Transverse colon (tissue), 4 donors: ENCODE results near the gene OXA1L.
"Not testable (repeated sequence)": the region's sequence is repeated elsewhere in the genome, so short reads cannot be mapped to it uniquely, and the experiment has no call there.

Source experiments
- EP300 ChIP-seq: sonication (generic); formaldehyde crosslinking; IDR thresholded peaks from one replicate; pipeline ENCODE4 v1.6.1; 2017; ENCODE audit warnings: antibody characterized with exemption, low read depth
- POLR2A ChIP-seq: fragments of 450-650 bp; IDR thresholded peaks from one replicate; pipeline ENCODE4 v1.6.1; 2016; ENCODE audit warnings: antibody characterized with exemption, mild to moderate bottlenecking, moderate library complexity
- POLR2AphosphoS5 ChIP-seq, 3 donors: sonication (generic); formaldehyde crosslinking; IDR thresholded peaks; one replicate each; pipeline ENCODE4 v1.6.1; 2016; ENCODE audit warnings: antibody characterized with exemption in 3 of 3
- TF ChIP-seq, protein P1 (sequence below), 5 experiments: fragments of 200-600 bp in 3 of 5; fragments of 450-650 bp in 2 of 5; sonication (generic) in 3 of 5; IDR thresholded peaks; 1 replicate in 2 of 5; 2 replicates in 3 of 5; pipeline ENCODE4 v1.5.1; 2016 to 2017; ENCODE audit warnings: antibody characterized with exemption in 5 of 5, inconsistent platforms in 3 of 5, mild to moderate bottlenecking in 2 of 5, moderate library complexity in 1 of 5

DNA sequence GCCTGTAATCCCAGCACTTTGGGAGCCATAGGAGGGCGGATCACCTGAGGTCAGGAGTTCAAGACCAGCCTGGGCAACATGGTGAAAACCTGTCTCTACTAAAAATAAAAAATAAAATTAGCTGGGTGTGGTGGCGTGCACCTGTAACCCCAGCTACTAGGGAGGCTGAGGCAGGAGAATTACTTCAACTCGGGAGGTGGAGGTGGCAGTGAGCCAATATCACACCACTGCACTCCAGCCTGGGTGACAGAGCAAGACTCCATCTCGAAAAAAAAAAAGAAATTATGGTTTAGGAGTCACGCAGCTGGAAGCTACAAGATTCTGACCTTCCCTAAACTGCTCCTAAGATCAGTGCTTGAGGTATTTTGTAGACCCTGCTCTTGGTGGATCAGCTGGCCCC is 27.1 kb downstream of the OXA1L start:
- TF ChIP-seq, protein P1, sequence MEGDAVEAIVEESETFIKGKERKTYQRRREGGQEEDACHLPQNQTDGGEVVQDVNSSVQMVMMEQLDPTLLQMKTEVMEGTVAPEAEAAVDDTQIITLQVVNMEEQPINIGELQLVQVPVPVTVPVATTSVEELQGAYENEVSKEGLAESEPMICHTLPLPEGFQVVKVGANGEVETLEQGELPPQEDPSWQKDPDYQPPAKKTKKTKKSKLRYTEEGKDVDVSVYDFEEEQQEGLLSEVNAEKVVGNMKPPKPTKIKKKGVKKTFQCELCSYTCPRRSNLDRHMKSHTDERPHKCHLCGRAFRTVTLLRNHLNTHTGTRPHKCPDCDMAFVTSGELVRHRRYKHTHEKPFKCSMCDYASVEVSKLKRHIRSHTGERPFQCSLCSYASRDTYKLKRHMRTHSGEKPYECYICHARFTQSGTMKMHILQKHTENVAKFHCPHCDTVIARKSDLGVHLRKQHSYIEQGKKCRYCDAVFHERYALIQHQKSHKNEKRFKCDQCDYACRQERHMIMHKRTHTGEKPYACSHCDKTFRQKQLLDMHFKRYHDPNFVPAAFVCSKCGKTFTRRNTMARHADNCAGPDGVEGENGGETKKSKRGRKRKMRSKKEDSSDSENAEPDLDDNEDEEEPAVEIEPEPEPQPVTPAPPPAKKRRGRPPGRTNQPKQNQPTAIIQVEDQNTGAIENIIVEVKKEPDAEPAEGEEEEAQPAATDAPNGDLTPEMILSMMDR (IDR thresholded peaks at IDR 0.05) = not testable (repeated sequence)
- TF ChIP-seq POLR2A; EP300; POLR2AphosphoS5 (IDR thresholded peaks at IDR 0.05): not testable (repeated sequence)
